ENCODE data around the gene ASPHD2. TPM values are rescaled to one million over a fixed set of nuclear protein-coding genes. Genes with fewer than 3 reads are reported as not detected.
A peak's percentile ranks its signal among the peaks of the same experiment; 100 is the strongest.

Gene ASPHD2
- total and polyA plus RNA-seq, 8 donors: 0.45 to 48.4 (median 3.9) TPM

DNA sequence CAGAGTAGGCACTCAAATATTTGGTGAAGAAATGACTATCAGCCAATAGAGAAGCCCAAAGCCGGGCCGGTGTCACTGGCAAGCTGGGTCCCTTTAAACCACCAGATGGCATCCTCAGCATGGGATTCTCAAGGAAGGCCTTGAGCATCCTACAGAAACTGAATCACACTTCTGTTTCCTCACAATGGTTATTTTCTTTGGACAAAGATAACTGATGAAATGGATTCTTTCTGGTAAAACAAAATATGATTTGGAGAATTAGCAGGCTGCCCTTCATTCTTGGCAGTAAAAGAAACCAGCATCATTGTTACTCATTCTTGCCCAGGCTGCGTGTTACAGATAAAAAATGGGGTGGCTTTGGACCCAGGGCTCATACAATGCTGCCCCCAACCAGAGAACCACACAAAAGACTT lies 30.3 kb upstream of the ASPHD2 start:
- 27 to 36% (median 31%) methylated on average over 3 of the region's 3 CpGs for WGBS, 5 donors
- Histone ChIP-seq H3K27ac (no peak overlapping the region), H3K4me3 (no peak overlapping the region), H3K9me3 (no peaks in the 10 kb centered on the region), H3K27me3 (peaks cover 0 to 12% (median 9%) of the 10 kb centered on the region in 3 donors), H3K4me1 (no peaks in the 10 kb centered on the region), H3K36me3 (no peaks in the 10 kb centered on the region)
- TF ChIP-seq, protein P1, sequence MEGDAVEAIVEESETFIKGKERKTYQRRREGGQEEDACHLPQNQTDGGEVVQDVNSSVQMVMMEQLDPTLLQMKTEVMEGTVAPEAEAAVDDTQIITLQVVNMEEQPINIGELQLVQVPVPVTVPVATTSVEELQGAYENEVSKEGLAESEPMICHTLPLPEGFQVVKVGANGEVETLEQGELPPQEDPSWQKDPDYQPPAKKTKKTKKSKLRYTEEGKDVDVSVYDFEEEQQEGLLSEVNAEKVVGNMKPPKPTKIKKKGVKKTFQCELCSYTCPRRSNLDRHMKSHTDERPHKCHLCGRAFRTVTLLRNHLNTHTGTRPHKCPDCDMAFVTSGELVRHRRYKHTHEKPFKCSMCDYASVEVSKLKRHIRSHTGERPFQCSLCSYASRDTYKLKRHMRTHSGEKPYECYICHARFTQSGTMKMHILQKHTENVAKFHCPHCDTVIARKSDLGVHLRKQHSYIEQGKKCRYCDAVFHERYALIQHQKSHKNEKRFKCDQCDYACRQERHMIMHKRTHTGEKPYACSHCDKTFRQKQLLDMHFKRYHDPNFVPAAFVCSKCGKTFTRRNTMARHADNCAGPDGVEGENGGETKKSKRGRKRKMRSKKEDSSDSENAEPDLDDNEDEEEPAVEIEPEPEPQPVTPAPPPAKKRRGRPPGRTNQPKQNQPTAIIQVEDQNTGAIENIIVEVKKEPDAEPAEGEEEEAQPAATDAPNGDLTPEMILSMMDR (IDR thresholded peaks at IDR 0.05): peak in 5 of 7 experiments; percentile 12 to 64 (median 46)
- no peak for TF ChIP-seq EP300 (IDR thresholded peaks at IDR 0.05)
- DNase-seq: peak; percentile 55 to 74
- intact Hi-C loops (cut with DNase I; ENCODE audit: low total_unique reads): loop anchor here (5.0 kb wide), 1 partner anchor 64 kb away; no protein-coding TSS in a partner anchor

DNA sequence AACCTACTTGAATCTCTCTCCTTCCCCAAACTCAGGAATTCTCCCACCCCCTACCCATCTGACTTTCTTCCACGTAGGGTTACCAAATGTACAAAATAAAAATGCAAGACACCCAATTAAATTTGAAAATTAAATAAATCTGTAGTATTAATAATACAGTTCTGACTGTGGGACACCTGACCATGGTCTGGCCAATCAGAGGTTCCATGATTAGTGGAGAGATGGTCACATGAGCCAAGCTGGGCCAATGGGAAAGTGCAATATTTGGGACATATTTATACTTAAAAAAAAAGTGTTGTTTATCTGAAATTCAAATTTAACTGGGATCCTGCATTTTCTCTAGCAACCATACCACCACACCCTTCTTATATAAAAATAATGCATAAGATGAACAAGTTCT lies 29.8 kb upstream of the ASPHD2 start:
- WGBS, 5 donors: 55 to 72% (median 65%) methylated on average over 1 of the region's 1 CpG
- no peaks in the 10 kb centered on the region for H3K36me3 ChIP-seq
- H3K27ac ChIP-seq: no peak overlapping the region
- intact Hi-C loops (cut with DNase I; ENCODE audit: low total_unique reads): loop anchor here (5.0 kb wide), 1 partner anchor 63 kb away; no protein-coding TSS in a partner anchor
- H3K4me3 ChIP-seq: no peak overlapping the region
- H3K9me3 ChIP-seq: no peaks in the 10 kb centered on the region
- H3K4me1 ChIP-seq: no peaks in the 10 kb centered on the region
- DNase-seq: no peak
- peaks cover 0 to 12% (median 9%) of the 10 kb centered on the region in 3 donors for H3K27me3 ChIP-seq
- TF ChIP-seq POLR2A (IDR thresholded peaks at IDR 0.05) (no peak), EP300 (IDR thresholded peaks at IDR 0.05) (no peak), POLR2AphosphoS5 (IDR thresholded peaks at IDR 0.05) (no peak)
- TF ChIP-seq, protein P1 (IDR thresholded peaks at IDR 0.05): no peak

DNA sequence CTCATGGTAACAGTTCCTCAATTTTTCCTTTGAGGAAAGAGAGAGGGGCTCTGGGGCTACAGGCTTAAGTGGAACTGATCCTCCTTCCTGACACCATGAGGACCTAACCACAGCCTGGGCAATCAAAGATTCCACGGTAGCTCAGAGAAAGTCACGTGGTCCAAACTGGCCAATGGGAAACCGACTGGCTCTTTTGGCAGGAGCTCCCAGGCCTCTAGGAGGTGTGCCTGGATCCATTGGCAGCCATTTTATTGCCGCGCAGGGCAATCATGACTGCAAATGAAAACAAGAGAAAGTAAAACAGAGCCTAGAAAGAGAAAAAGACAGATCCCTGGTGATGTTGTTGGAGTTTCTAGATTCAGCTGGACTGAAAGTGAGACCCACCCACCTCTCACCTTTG lies 27.3 kb upstream of the ASPHD2 start:
- no peaks in the 10 kb centered on the region for H3K4me1 ChIP-seq
- no peaks in the 10 kb centered on the region for H3K9me3 ChIP-seq
- peaks cover 0 to 28% (median 9%) of the 10 kb centered on the region in 3 donors for H3K27me3 ChIP-seq
- intact Hi-C loops (cut with DNase I; ENCODE audit: low total_unique reads): no loop called here
- TF ChIP-seq EP300 (IDR thresholded peaks at IDR 0.05): no peak
- TF ChIP-seq, protein P1 (IDR thresholded peaks at IDR 0.05): no peak
- TF ChIP-seq POLR2A (IDR thresholded peaks at IDR 0.05): no peak
- TF ChIP-seq POLR2AphosphoS5 (IDR thresholded peaks at IDR 0.05): no peak
- DNase-seq: no peak
- no peak overlapping the region for H3K27ac ChIP-seq
- WGBS, 5 donors: 74 to 87% (median 81%) methylated on average over 5 of the region's 5 CpGs
- no peaks in the 10 kb centered on the region for H3K36me3 ChIP-seq
- H3K4me3 ChIP-seq: no peak overlapping the region

DNA sequence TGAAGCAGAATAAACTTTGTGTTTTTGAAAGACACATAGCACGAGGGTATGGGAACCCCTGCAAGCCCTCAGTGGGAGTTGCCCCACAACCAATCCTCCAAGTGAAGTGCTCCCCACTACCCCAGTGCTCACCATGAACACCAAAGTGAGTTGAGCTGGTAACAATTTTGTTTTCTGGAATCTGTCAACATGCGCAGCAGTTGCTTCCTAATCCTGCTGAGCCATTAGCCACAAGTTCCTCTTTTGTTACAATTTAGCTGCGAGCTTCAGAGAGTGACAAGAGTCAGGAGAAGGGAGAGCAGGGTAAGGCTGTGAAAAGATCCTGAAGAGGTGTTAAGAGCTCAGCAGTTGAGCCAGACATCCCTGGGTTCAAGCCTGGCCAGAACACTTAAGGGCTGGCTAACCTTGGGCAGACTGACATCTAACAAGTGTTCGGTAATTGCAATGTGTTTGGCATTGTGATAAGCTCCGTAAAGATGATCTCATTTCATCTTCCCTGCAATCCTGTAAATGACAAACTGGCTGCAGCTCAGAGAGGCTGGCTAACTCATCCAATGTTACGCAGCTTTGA lies 24.1 kb upstream of the ASPHD2 start:
- no peaks in the 10 kb centered on the region for H3K4me1 ChIP-seq
- WGBS, 5 donors: 23 to 30% (median 26%) methylated on average over 6 of the region's 6 CpGs
- TF ChIP-seq POLR2A (IDR thresholded peaks at IDR 0.05): no peak
- TF ChIP-seq EP300 (IDR thresholded peaks at IDR 0.05): no peak
- no peak for TF ChIP-seq POLR2AphosphoS5 (IDR thresholded peaks at IDR 0.05)
- TF ChIP-seq, protein P1 (IDR thresholded peaks at IDR 0.05): no peak
- no peak overlapping the region for H3K27ac ChIP-seq
- intact Hi-C loops (cut with DNase I; ENCODE audit: low total_unique reads): no loop called here
- H3K36me3 ChIP-seq: no peaks in the 10 kb centered on the region
- no peak for DNase-seq
- no peaks in the 10 kb centered on the region for H3K9me3 ChIP-seq
- no peak overlapping the region for H3K4me3 ChIP-seq
- H3K27me3 ChIP-seq: peaks cover 0 to 28% (median 9%) of the 10 kb centered on the region in 3 donors
